NCI-H1694 (cell line): ENCODE data around the gene DNM2.

Source experiments
- DNase-seq: peaks from one replicate; lab custom pipeline; 2025; lab: John Stamatoyannopoulos, UW

Gene DNM2

DNA sequence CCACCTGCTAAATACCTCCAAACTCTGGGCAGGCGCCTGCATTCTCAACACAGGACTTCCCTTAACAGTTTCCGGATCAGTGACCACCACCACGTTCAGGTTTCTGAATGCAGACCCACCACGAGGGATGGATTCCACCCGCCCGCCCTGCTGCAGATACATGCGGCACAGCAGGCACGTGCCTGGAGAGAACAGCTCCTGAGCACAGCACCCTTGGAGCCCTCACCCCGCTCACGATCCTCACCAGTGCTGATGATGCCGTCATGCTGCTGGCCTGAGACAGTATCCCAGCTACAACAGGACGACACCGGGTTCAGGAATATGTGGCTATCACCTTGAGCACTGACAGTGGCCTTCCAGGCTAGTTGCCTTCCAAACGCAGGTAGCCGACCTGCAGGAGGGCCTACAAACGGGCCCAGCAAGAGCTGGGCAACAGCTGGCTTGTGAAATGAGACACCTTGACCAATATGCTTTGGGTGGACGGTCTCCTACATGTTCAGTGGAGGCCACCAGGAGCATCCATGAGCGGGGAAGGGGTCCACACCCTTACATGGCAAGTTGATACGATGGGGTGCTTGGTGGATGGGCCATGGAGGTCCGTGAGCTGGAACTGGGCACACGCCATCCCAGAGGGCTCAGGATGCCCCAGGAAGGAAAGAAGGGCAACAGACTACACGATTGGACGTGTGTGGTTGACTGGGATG lies 26.5 kb upstream of the DNM2 start:
- DNase-seq: no peak

GRCh38 chr19:10691883-10692282 lies 26.0 kb upstream of the DNM2 start:
- DNase-seq: no peak

DNA sequence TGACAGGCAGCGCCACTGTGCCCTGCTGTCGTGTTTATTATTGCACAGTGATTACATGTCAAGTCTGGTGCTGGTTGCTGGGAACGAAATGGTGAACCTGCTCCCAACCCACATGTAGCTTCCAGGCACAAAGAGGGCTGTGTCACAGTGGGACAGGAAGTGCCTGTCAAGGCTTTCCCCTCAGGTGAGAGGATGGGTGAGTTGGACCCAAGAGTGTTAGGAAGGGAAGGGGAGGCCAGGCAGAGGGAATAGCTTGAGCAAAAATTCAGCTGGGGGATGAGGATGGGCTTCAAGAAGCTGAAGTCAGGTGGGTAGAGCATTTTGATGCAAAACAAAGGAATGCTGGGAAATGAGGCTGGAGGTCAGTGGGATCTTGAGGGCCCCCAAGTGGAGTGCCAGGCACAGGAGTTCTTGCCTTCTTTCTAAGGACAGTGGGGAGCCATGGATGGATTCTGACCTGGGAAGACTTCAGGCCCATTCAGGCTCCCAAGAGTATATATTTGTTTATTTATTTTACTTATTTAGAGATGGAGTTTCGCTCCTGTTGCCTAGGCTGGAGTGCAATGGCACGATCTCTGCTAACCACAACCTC lies 25.1 kb upstream of the DNM2 start:
- DNase-seq: no peak

GRCh38 chr19:10694706-10695307 lies 23.1 kb upstream of the DNM2 start:
- no peak for DNase-seq

GRCh38 chr19:10695401-10696398 lies 22.2 kb upstream of the DNM2 start:
- peak; percentile 88 for DNase-seq

DNA sequence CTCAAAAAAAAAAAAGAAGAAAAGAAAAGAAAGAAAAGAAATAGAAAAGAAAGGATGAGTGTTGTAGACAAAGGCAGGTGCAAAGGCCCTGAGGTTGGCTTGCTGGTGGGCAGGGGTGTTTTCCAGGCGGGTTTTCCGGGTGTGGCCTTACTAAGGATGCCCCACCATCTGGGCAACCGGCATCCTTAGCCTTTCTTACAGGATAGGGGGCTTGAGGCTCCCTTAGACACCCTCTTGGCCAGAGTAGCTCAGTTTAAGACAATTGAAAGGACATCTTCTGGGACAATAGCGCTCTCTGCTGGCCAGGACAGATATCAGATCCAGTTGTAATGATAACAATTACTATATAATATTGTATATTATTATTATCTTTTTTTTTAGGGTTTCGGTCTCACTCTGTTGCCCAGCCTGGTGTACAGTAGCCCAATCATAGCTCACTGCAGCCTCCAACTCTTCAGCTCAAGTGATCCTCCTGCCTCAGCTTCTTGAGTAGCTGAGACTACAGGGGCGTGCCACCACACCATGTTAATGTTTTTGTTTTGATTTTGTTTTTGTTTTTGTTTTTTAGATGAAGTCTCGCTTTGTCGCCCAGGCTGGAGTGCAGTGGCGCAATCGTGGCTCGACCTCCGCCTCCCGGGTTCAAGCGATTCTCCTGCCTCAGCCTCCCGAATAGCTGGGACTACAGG lies 18.1 kb upstream of the DNM2 start:
- DNase-seq: peak; percentile 45

DNA sequence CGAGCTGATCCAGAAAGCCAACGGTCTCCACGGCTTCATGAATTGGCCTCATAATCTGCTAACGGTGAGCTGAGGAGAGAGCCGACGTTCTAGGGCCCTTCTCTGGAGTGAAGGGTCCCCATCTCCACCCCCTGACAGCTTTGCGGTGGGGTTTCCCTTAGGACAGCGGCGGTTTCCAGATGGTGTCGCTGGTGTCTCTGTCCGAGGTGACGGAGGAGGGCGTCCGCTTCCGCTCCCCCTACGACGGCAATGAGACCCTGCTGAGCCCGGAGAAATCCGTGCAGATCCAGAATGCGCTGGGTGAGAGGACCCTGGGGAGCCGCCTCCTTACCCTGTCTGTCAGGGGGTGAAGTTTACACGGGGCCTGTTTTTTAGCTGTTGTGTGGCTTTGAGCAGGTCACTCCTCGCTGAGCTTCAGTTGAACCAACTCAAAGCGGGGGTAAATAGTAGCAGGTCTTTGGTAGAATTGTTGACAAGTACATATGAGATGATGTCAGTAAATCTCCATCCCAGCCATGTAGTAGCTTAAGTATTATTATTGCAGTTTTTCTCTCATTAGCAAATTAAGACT lies 15.8 kb upstream of the DNM2 start:
- no peak for DNase-seq

- no peak for DNase-seq
Observed at GRCh38 chr19:10706990-10707389, 10.9 kb upstream of the DNM2 start.

GRCh38 chr19:10707440-10707839 lies 10.4 kb upstream of the DNM2 start:
- DNase-seq: no peak

DNA sequence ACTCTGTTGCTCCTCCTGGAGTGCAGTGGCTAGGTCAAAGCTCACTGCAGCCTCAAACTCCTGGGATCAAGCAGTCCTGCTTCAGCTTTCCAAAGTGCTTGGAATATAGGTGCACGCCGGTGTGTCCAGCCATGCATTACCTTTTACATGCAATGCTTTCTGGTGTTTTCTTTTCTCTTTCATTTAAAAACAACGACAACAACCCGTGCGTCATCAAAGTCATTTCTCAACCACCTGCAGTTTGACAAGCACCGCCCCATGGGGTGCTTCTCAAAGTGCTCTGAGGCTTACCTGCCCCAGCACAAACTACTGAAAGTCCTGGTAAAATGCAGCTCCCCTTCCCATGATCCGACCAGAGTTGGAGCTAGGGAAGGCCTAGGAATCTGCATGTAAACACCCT lies 9.6 kb upstream of the DNM2 start:
- no peak for DNase-seq

DNA sequence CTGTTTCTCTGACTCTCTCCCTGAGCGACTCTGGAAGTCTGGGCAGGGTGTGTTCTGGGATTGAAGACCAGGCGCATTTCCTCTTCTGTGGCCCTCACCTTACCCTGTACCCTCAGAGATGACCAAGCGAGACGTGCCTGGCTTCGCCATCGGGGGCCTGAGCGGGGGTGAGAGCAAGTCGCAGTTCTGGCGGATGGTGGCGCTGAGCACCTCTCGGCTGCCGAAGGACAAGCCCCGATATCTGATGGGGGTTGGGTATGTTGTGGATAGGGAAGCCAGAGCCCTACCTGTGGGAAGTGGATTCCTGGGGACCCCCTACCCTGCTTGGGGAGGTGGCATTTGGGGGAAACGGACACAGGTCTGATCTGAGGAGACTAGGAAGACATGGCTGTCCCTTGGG lies 5.8 kb upstream of the DNM2 start:
- no peak for DNase-seq

DNA sequence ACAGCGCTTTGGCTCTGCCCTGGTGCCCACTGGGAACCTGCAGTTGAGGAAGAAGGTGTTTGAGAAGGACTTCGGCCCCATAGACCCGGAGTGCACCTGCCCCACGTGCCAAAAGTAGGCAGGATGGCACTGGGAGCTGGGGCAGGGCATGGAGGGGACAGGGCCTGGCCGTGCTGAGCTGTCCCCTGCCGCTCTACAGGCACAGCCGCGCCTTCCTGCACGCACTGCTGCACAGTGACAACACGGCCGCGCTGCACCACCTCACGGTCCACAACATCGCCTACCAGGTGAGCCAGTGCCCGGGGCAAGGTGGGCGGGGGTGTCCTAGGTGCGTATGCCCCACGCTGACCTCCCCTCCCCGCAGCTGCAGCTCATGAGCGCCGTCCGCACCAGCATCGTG lies 5.1 kb upstream of the DNM2 start:
- no peak for DNase-seq

GRCh38 chr19:10713317-10713716 lies 4.6 kb upstream of the DNM2 start:
- DNase-seq: no peak

DNA sequence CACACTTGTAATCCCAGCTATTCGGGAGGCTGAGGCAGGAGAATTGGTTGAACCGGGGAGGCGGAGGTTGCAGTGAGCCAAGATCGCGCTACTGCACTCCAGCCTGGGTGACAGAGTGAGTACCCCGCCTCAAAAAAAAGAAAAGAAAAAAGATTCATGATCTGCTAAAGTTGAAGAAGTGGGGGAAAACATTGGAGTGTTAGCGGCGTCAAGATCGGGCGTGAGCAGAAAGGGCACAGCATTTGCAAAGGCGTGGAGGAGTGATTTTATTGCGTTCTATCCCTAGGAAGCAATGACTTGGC lies 874 bp upstream of the DNM2 start:
- DNase-seq: no peak

DNA sequence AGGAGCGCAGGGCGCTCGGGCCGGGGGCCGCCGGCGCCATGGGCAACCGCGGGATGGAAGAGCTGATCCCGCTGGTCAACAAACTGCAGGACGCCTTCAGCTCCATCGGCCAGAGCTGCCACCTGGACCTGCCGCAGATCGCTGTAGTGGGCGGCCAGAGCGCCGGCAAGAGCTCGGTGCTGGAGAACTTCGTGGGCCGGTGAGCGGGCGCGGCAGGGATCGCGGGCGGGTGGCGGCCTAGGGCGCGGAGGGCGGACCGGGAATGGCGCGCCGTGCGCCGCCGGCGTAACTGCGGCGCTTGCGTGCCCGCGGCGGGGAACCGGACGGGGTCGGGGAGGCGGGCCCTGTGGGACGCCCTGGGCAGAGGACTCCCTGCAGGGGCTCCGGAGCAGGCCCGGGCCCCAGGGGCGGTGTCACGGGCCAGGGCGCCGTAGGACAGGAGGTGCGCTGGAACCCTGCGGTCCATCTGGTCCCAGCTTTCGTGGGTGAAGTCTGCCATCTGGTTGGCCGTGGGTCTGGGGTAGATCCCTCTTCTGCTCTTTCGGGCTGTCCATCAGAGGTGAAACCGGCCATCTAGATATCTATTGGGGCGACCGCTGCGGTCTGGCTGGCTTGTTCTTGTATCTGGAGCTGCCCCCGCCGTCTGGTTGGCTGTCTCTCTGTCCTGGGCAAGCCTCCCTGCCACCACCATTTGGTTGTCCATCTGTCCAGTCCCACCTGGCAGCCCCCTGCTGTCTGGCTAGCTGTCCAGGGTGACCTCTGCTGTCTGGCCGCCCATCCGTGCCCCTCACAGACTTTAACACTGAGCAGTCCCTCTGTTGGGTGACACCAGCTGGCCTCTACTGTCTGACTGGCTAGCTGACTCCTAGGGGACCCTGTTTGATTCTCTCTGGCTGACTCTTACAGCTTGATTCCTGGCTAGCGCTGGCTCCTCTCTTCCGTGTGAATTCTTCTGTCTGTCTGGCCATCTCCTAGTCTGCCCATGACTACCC lies 622 bp downstream of the DNM2 start:
- DNase-seq: no peak

DNA sequence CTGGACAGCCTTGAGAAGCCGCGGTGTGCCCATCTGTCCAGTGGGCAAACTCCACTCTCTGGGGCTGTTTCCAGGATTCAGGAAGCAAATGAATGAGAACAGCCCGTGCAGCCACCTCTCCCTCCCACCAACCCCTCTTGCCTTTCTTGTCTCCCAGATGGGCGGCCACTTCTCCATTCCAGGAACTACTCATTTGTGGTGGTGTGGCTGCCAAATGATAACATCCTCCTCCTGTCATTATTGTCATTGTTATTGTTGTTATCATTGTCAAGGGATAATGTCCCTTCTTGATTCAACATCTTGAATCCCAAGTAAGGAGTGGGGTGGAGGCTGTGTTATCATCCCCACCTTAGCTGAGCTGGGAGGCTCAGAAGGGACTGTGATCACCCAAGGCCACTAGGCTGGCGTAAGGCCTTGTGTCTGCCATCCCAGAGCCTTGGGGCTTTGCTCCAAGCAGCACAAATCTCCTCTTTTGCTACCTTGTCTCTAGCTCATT lies 1.6 kb downstream of the DNM2 start:
- no peak for DNase-seq

GRCh38 chr19:10720607-10721125 lies 2.8 kb downstream of the DNM2 start:
- no peak for DNase-seq

GRCh38 chr19:10723591-10723990 lies 5.7 kb downstream of the DNM2 start:
- no peak for DNase-seq

DNA sequence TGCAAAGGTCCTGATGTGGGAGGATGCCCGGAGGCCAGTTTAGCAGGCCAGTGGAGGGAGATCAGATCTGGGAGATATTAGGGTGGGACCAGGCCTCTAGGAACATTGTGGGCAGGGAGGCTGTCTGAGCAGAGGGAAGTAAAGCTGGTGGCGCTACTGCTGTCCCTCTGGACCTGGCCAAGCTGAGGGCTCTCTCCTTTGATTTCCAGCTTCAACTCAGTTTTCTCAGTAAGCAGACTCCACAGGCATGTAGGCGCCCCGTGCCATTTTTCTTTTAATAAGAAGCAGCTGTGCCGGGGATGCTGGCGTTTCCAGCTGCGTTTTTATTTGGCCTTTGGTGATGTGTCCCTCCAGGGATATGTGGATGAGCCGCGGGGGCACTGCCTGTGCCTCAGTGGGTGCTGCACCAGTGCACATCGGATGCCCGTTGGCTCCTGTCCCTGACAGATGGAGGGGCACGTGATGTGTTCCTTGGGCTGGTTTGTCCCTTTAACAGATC lies 6.7 kb downstream of the DNM2 start:
- no peak for DNase-seq

GRCh38 chr19:10725415-10725814 lies 7.5 kb downstream of the DNM2 start:
- DNase-seq: no peak
